GM21723 (cell line): ENCODE measurements around the gene AS3MT.
"Not testable (repeated sequence)": the region's sequence is repeated elsewhere in the genome, so short reads cannot be mapped to it uniquely, and the experiment has no call there.

Experiments used
- ATAC-seq: cut with Tn5 transposase; IDR thresholded peaks from one replicate; pipeline ENCODE4 v1.9.1; 2021; ENCODE audit warnings: mild to moderate bottlenecking, moderate library complexity; ENCODE audit not compliant: unreplicated experiment

AS3MT gene

GRCh38 chr10:102869258-102870198 lies at the start of gene AS3MT:
Gene AS3MT (plus strand): TSS chr10:102869470. CDS start chr10:102869593, 123 bp downstream.
- ATAC-seq = no peak

- ATAC-seq = not testable (repeated sequence)
Observed at GRCh38 chr10:102820008-102820407, 49.3 kb upstream of the AS3MT start.

- no peak for ATAC-seq
Observed at GRCh38 chr10:102822222-102822621, 47.0 kb upstream of the AS3MT start.

- no peak for ATAC-seq
Observed at GRCh38 chr10:102824664-102825063, 44.6 kb upstream of the AS3MT start.

- no peak for ATAC-seq
Observed at GRCh38 chr10:102826148-102826796, 43.0 kb upstream of the AS3MT start.

GRCh38 chr10:102827597-102827975 lies 41.7 kb upstream of the AS3MT start:
- no peak for ATAC-seq

GRCh38 chr10:102831322-102832071 lies 37.8 kb upstream of the AS3MT start:
- no peak for ATAC-seq

GRCh38 chr10:102832248-102832647 lies 37.0 kb upstream of the AS3MT start:
- ATAC-seq = no peak

GRCh38 chr10:102832987-102833386 lies 36.3 kb upstream of the AS3MT start:
- no peak for ATAC-seq

GRCh38 chr10:102834143-102834542 lies 35.1 kb upstream of the AS3MT start:
- no peak for ATAC-seq

- ATAC-seq = no peak
Observed at GRCh38 chr10:102835007-102835482, 34.2 kb upstream of the AS3MT start.

GRCh38 chr10:102837230-102837721 lies 32.0 kb upstream of the AS3MT start, which contains the start of gene CYP17A1:
Gene CYP17A1 (minus strand): TSS chr10:102837413. CDS start chr10:102837361, 52 bp downstream.
- no peak for ATAC-seq

GRCh38 chr10:102838276-102838927 lies 30.9 kb upstream of the AS3MT start:
- ATAC-seq = not testable (repeated sequence)

GRCh38 chr10:102841827-102842345 lies 27.4 kb upstream of the AS3MT start:
- ATAC-seq = no peak

GRCh38 chr10:102843139-102843538 lies 26.1 kb upstream of the AS3MT start:
- ATAC-seq = not testable (repeated sequence)

- not testable (repeated sequence) for ATAC-seq
Observed at GRCh38 chr10:102844190-102844776, 25.0 kb upstream of the AS3MT start.

GRCh38 chr10:102845352-102845902 lies 23.8 kb upstream of the AS3MT start:
- no peak for ATAC-seq

- ATAC-seq = no peak
Observed at GRCh38 chr10:102850025-102850518, 19.2 kb upstream of the AS3MT start.

GRCh38 chr10:102853237-102853636 lies 16.0 kb upstream of the AS3MT start:
- not testable (repeated sequence) for ATAC-seq
